ENCODE results near the gene GP5.

The GP5 gene

GRCh38 chr3:194364652-194365434 is 34.2 kb downstream of the GP5 start:
- H3K4me3 ChIP-seq (ENCODE audit: low read length) = no peak overlapping the region
- peaks cover 2% of the 10 kb centered on the region; the same call in 1 of the 2 replicates for H3K4me1 ChIP-seq (ENCODE audit: insufficient read depth, low read length)
- no peaks in the 10 kb centered on the region for H3K36me3 ChIP-seq (ENCODE audit: insufficient read depth, low read depth, low read length)
- H3K27me3 ChIP-seq (ENCODE audit: insufficient read depth, low read length) = peaks cover 17% of the 10 kb centered on the region
- H3K27ac ChIP-seq (ENCODE audit: low read length) = no peak overlapping the region
- H3K9ac ChIP-seq (ENCODE audit: low read depth, low read length) = no peak overlapping the region
- no peaks in the 10 kb centered on the region for H3K9me3 ChIP-seq (ENCODE audit: insufficient read depth, low read depth, low read length)

DNA sequence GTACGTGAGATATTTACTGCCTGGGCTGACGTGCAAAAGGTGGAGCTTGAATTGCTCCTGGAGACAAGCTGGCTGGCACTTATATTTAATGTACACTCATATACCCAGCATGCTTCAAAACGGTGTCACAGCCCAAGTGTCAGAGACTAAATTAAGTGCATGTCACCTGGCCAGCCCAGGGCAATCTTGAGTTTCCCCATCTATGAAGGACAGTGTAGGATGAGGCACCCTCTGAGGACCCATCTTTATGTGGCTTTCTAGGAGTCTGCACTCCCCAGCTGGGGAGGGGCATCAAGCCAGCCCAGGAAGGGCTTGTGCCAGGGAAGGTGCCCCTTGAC is 34.8 kb downstream of the GP5 start:
- no peak overlapping the region for H3K4me3 ChIP-seq (ENCODE audit: low read length)
- no peaks in the 10 kb centered on the region for H3K4me1 ChIP-seq (ENCODE audit: insufficient read depth, low read length)
- H3K27ac ChIP-seq (ENCODE audit: low read length) = no peak overlapping the region
- peaks cover 12% of the 10 kb centered on the region for H3K27me3 ChIP-seq (ENCODE audit: insufficient read depth, low read length)
- H3K9me3 ChIP-seq (ENCODE audit: insufficient read depth, low read depth, low read length) = no peaks in the 10 kb centered on the region
- H3K36me3 ChIP-seq (ENCODE audit: insufficient read depth, low read depth, low read length) = no peaks in the 10 kb centered on the region
- no peak overlapping the region for H3K9ac ChIP-seq (ENCODE audit: low read depth, low read length)

- Histone ChIP-seq H3K9ac (ENCODE audit: low read depth, low read length) (no peak overlapping the region), H3K27ac (ENCODE audit: low read length) (no peak overlapping the region), H3K4me1 (ENCODE audit: insufficient read depth, low read length) (no peaks in the 10 kb centered on the region), H3K36me3 (ENCODE audit: insufficient read depth, low read depth, low read length) (no peaks in the 10 kb centered on the region), H3K4me3 (ENCODE audit: low read length) (no peak overlapping the region), H3K9me3 (ENCODE audit: insufficient read depth, low read depth, low read length) (no peaks in the 10 kb centered on the region), H3K27me3 (ENCODE audit: insufficient read depth, low read length) (no peaks in the 10 kb centered on the region)
Observed at GRCh38 chr3:194360568-194360967, 38.5 kb downstream of the GP5 start.

DNA sequence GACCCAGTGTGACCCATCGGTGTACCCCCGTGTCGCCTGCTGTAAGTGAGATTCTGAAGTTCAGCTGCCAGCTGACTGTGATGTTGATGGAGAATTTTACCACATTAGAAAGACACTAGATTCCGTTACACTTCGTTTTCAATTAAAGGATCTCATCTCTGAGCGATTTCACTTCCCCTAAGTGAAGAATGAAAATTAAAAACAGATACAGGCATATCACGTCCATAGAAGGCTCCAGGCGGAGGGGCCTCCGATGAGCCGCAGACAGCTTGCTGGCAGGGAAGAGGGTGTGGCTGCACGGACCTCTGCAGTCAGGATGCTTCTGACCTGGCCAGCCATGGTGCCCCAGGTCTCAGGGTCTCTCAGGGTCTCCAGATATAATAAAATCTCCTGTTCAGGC is 41.4 kb downstream of the GP5 start:
- H3K36me3 ChIP-seq (ENCODE audit: insufficient read depth, low read depth, low read length) = no peaks in the 10 kb centered on the region

GRCh38 chr3:194355379-194355778 is 43.7 kb downstream of the GP5 start:
- Histone ChIP-seq H3K4me3 (ENCODE audit: low read length) (no peak overlapping the region), H3K36me3 (ENCODE audit: insufficient read depth, low read depth, low read length) (no peaks in the 10 kb centered on the region), H3K9ac (ENCODE audit: low read depth, low read length) (no peak overlapping the region), H3K4me1 (ENCODE audit: insufficient read depth, low read length) (no peaks in the 10 kb centered on the region), H3K27ac (ENCODE audit: low read length) (no peak overlapping the region), H3K27me3 (ENCODE audit: insufficient read depth, low read length) (no peaks in the 10 kb centered on the region), H3K9me3 (ENCODE audit: insufficient read depth, low read depth, low read length) (no peaks in the 10 kb centered on the region)

More for the DNA sequence above, 41.4 kb downstream of the GP5 start:
- Histone ChIP-seq H3K9ac (ENCODE audit: low read depth, low read length) (no peak overlapping the region), H3K9me3 (ENCODE audit: insufficient read depth, low read depth, low read length) (no peaks in the 10 kb centered on the region), H3K27me3 (ENCODE audit: insufficient read depth, low read length) (no peaks in the 10 kb centered on the region), H3K4me1 (ENCODE audit: insufficient read depth, low read length) (no peaks in the 10 kb centered on the region), H3K4me3 (ENCODE audit: low read length) (no peak overlapping the region), H3K27ac (ENCODE audit: low read length) (no peak overlapping the region)

GRCh38 chr3:194354315-194354714 is 44.8 kb downstream of the GP5 start:
- H3K27ac ChIP-seq (ENCODE audit: low read length) = no peak overlapping the region
- H3K4me1 ChIP-seq (ENCODE audit: insufficient read depth, low read length) = no peaks in the 10 kb centered on the region
- H3K9me3 ChIP-seq (ENCODE audit: insufficient read depth, low read depth, low read length) = no peaks in the 10 kb centered on the region
- no peaks in the 10 kb centered on the region for H3K36me3 ChIP-seq (ENCODE audit: insufficient read depth, low read depth, low read length)
- H3K4me3 ChIP-seq (ENCODE audit: low read length) = no peak overlapping the region
- no peak overlapping the region for H3K9ac ChIP-seq (ENCODE audit: low read depth, low read length)
- H3K27me3 ChIP-seq (ENCODE audit: insufficient read depth, low read length) = no peaks in the 10 kb centered on the region

- Histone ChIP-seq H3K27ac (ENCODE audit: low read length) (no peak overlapping the region), H3K36me3 (ENCODE audit: insufficient read depth, low read depth, low read length) (no peaks in the 10 kb centered on the region), H3K9me3 (ENCODE audit: insufficient read depth, low read depth, low read length) (no peaks in the 10 kb centered on the region), H3K9ac (ENCODE audit: low read depth, low read length) (no peak overlapping the region), H3K4me3 (ENCODE audit: low read length) (no peak overlapping the region), H3K27me3 (ENCODE audit: insufficient read depth, low read length) (no peaks in the 10 kb centered on the region), H3K4me1 (ENCODE audit: insufficient read depth, low read length) (no peaks in the 10 kb centered on the region)
Observed at GRCh38 chr3:194352667-194353246, 46.3 kb downstream of the GP5 start.

DNA sequence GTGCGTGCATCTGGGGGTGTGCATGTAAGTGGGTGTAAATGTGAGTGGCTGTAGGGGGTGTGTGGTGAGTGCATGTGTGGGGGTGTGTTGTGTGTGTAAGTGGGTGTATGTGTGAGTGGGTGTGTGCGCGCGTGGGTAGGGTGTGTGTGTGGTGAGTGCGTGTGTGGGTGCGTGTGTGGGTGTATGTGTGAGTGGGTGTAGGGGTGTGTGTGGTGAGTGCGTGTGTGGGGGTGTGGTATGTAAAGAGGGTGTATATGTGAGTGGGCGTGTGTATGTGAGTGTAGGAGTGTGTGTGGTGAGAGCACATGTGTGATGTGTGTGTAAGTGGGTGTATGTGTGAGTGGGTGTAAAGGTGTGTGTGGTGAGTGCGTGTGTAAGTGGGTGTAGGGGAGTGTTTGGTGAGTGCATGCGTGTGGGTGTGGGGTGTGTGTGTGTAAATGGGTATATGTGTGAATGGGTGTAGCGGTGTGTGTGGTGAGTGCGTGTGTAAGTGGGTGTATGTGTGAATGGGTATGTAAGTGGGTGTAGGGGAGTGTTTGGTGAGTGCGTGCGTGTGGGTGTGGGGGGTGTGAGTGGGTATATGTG is 47.0 kb downstream of the GP5 start:
- Histone ChIP-seq H3K9me3 (ENCODE audit: insufficient read depth, low read depth, low read length) (no peaks in the 10 kb centered on the region), H3K27me3 (ENCODE audit: insufficient read depth, low read length) (no peaks in the 10 kb centered on the region), H3K9ac (ENCODE audit: low read depth, low read length) (no peak overlapping the region), H3K27ac (ENCODE audit: low read length) (no peak overlapping the region), H3K4me3 (ENCODE audit: low read length) (no peak overlapping the region), H3K4me1 (ENCODE audit: insufficient read depth, low read length) (no peaks in the 10 kb centered on the region), H3K36me3 (ENCODE audit: insufficient read depth, low read depth, low read length) (no peaks in the 10 kb centered on the region)

GRCh38 chr3:194351080-194351672 is 47.9 kb downstream of the GP5 start, which contains the start of gene CPN2:
Gene CPN2 (minus strand): TSS chr3:194351328. CDS start chr3:194342702, 8,626 bp downstream.
- H3K4me3 ChIP-seq (ENCODE audit: low read length) = no peak within 1 kb of the TSS
- H3K36me3 ChIP-seq (ENCODE audit: insufficient read depth, low read depth, low read length) = no peaks in the 10 kb centered on the region
- no peak within 1 kb of the TSS for H3K27ac ChIP-seq (ENCODE audit: low read length)
- H3K4me1 ChIP-seq (ENCODE audit: insufficient read depth, low read length) = no peaks in the 10 kb centered on the region
- H3K9ac ChIP-seq (ENCODE audit: low read depth, low read length) = no peak within 1 kb of the TSS
- no peaks in the 10 kb centered on the region for H3K27me3 ChIP-seq (ENCODE audit: insufficient read depth, low read length)
- H3K9me3 ChIP-seq (ENCODE audit: insufficient read depth, low read depth, low read length) = no peaks in the 10 kb centered on the region

- Histone ChIP-seq H3K27ac (ENCODE audit: low read length) (no peak overlapping the region), H3K4me3 (ENCODE audit: low read length) (no peak overlapping the region), H3K36me3 (ENCODE audit: insufficient read depth, low read depth, low read length) (no peaks in the 10 kb centered on the region), H3K4me1 (ENCODE audit: insufficient read depth, low read length) (no peaks in the 10 kb centered on the region), H3K9me3 (ENCODE audit: insufficient read depth, low read depth, low read length) (no peaks in the 10 kb centered on the region), H3K27me3 (ENCODE audit: insufficient read depth, low read length) (no peaks in the 10 kb centered on the region), H3K9ac (ENCODE audit: low read depth, low read length) (no peak overlapping the region)
Observed at GRCh38 chr3:194350726-194351071, 48.4 kb downstream of the GP5 start.

DNA sequence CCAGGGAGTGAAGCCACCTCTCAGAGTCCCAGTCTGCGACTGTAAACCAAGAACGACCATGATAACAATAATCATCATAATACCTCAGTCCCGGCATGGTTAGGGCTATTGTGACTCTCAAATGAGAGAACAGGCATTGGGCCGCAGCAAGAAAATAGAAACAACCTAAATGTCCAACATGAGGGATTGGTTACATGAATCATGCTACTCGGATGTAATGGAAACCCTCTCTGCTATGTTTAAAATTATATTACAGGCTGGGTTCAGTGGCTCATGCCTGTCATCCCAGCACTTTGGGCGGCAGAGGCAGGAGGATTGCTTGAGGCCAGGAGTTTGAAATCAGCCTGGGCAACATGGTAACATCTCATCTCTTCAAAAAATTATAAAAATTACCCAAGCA is 50.7 kb downstream of the GP5 start:
- Histone ChIP-seq H3K4me1 (ENCODE audit: insufficient read depth, low read length) (no peaks in the 10 kb centered on the region), H3K9ac (ENCODE audit: low read depth, low read length) (no peak overlapping the region), H3K27me3 (ENCODE audit: insufficient read depth, low read length) (peaks cover 5% of the 10 kb centered on the region), H3K27ac (ENCODE audit: low read length) (no peak overlapping the region), H3K36me3 (ENCODE audit: insufficient read depth, low read depth, low read length) (no peaks in the 10 kb centered on the region), H3K9me3 (ENCODE audit: insufficient read depth, low read depth, low read length) (no peaks in the 10 kb centered on the region), H3K4me3 (ENCODE audit: low read length) (no peak overlapping the region)

- peaks cover 23% of the 10 kb centered on the region for H3K27me3 ChIP-seq (ENCODE audit: insufficient read depth, low read length)
- H3K27ac ChIP-seq (ENCODE audit: low read length) = no peak overlapping the region
- no peaks in the 10 kb centered on the region for H3K36me3 ChIP-seq (ENCODE audit: insufficient read depth, low read depth, low read length)
- H3K9ac ChIP-seq (ENCODE audit: low read depth, low read length) = no peak overlapping the region
- H3K4me3 ChIP-seq (ENCODE audit: low read length) = no peak overlapping the region
- H3K9me3 ChIP-seq (ENCODE audit: insufficient read depth, low read depth, low read length) = no peaks in the 10 kb centered on the region
- no peaks in the 10 kb centered on the region for H3K4me1 ChIP-seq (ENCODE audit: insufficient read depth, low read length)
Observed at GRCh38 chr3:194346621-194347020, 52.4 kb downstream of the GP5 start.

All from iPS-20b (cell line).